ENCODE measurements around the gene CD44.

DNA sequence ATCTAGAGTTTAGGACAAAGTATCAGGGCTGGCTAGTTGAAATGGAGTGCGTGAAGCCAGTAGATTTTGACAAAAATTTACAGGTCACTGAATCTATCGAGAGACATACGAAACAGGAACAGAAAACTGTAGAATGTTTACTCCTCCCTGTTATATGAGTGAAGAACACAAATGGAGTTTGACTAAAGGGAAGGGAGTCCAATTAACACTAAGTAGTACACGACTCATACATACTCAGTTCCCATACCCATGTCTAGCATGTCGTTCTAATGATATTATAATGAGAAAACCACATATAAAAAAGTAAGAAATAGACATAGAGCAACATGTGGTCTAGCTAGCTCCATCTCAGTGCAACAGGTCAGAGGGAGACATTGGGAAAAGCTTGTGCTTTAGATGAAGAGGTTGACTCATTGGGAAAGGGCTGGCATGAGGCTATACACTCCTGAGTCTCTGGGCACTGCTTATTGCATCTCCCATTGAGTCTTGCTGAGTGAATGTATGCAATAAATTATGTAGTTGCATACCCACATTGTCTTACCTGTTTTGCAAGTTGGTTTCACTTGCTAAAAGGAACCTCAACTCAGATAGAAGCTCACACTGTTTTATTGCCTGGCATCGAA is 43.5 kb downstream of the CD44 start:
- TF ChIP-seq TAF1 (conservative IDR thresholded peaks at IDR 0.05) = no peak
- TF ChIP-seq, protein P1, sequence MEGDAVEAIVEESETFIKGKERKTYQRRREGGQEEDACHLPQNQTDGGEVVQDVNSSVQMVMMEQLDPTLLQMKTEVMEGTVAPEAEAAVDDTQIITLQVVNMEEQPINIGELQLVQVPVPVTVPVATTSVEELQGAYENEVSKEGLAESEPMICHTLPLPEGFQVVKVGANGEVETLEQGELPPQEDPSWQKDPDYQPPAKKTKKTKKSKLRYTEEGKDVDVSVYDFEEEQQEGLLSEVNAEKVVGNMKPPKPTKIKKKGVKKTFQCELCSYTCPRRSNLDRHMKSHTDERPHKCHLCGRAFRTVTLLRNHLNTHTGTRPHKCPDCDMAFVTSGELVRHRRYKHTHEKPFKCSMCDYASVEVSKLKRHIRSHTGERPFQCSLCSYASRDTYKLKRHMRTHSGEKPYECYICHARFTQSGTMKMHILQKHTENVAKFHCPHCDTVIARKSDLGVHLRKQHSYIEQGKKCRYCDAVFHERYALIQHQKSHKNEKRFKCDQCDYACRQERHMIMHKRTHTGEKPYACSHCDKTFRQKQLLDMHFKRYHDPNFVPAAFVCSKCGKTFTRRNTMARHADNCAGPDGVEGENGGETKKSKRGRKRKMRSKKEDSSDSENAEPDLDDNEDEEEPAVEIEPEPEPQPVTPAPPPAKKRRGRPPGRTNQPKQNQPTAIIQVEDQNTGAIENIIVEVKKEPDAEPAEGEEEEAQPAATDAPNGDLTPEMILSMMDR (IDR thresholded peaks at IDR 0.05; ENCODE audit: low read depth, low read length, missing input control) = no peak
- no peak for TF ChIP-seq YY1 (IDR thresholded peaks at IDR 0.05)
- TF ChIP-seq, protein P2, sequence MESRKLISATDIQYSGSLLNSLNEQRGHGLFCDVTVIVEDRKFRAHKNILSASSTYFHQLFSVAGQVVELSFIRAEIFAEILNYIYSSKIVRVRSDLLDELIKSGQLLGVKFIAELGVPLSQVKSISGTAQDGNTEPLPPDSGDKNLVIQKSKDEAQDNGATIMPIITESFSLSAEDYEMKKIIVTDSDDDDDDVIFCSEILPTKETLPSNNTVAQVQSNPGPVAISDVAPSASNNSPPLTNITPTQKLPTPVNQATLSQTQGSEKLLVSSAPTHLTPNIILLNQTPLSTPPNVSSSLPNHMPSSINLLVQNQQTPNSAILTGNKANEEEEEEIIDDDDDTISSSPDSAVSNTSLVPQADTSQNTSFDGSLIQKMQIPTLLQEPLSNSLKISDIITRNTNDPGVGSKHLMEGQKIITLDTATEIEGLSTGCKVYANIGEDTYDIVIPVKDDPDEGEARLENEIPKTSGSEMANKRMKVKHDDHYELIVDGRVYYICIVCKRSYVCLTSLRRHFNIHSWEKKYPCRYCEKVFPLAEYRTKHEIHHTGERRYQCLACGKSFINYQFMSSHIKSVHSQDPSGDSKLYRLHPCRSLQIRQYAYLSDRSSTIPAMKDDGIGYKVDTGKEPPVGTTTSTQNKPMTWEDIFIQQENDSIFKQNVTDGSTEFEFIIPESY (IDR thresholded peaks at IDR 0.05) = no peak
- TF ChIP-seq EGR1 (IDR thresholded peaks at IDR 0.05; ENCODE audit: low read depth in 2 of 2) = no peak
- TF ChIP-seq, protein P3, sequence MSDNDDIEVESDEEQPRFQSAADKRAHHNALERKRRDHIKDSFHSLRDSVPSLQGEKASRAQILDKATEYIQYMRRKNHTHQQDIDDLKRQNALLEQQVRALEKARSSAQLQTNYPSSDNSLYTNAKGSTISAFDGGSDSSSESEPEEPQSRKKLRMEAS (IDR thresholded peaks at IDR 0.05) = no peak
- TF ChIP-seq, protein P4, sequence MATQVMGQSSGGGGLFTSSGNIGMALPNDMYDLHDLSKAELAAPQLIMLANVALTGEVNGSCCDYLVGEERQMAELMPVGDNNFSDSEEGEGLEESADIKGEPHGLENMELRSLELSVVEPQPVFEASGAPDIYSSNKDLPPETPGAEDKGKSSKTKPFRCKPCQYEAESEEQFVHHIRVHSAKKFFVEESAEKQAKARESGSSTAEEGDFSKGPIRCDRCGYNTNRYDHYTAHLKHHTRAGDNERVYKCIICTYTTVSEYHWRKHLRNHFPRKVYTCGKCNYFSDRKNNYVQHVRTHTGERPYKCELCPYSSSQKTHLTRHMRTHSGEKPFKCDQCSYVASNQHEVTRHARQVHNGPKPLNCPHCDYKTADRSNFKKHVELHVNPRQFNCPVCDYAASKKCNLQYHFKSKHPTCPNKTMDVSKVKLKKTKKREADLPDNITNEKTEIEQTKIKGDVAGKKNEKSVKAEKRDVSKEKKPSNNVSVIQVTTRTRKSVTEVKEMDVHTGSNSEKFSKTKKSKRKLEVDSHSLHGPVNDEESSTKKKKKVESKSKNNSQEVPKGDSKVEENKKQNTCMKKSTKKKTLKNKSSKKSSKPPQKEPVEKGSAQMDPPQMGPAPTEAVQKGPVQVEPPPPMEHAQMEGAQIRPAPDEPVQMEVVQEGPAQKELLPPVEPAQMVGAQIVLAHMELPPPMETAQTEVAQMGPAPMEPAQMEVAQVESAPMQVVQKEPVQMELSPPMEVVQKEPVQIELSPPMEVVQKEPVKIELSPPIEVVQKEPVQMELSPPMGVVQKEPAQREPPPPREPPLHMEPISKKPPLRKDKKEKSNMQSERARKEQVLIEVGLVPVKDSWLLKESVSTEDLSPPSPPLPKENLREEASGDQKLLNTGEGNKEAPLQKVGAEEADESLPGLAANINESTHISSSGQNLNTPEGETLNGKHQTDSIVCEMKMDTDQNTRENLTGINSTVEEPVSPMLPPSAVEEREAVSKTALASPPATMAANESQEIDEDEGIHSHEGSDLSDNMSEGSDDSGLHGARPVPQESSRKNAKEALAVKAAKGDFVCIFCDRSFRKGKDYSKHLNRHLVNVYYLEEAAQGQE (IDR thresholded peaks at IDR 0.05) = no peak
- TF ChIP-seq GABPA (IDR thresholded peaks at IDR 0.05 in 1 of 2, conservative IDR thresholded peaks at IDR 0.05 in 1 of 2) = no peak
- no peak for TF ChIP-seq RAD21 (IDR thresholded peaks at IDR 0.05)
